Measurements from ENCODE around the gene CHMP4A.

GRCh38 chr14:24172871-24173281 is 40.4 kb downstream of the CHMP4A start:
- no peak for TF ChIP-seq CTCF (IDR thresholded peaks at IDR 0.05; ENCODE audit: low read length)
- no peak for TF ChIP-seq EZH2 (IDR thresholded peaks at IDR 0.05; ENCODE audit: borderline replicate concordance, low read length)

Data from OCI-LY1 (cell line).